ENCODE measurements around the gene ARMC9. TPM values are rescaled to one million over a fixed set of nuclear protein-coding genes. Genes with fewer than 3 reads are reported as not detected.

ARMC9 gene
- total RNA-seq, 1 donor, result 189 TPM

DNA sequence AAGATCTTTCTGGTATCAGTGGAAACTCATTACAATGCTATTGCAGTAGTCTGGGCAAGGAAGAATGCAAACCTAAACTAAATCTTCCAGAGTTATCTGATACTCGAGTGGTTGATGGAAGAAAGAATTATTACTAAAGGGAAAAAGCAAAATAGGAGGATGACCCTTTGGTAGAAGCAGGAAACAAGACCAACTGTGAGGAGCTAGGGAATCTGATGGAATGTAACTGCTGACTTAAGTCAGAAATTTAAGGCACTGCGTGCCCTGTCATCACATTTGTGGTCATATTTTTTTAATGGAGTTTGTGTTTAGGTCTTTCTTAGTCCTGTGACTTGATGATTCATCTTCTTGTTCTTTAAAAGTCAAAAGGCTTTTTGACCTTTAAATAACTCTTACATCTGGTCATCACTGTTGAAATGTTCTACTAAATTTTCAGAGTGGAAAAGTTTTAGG lies 36.5 kb upstream of the ARMC9 start:
- peak; percentile 100 for DNase-seq (ENCODE audit: low read depth)
- no peak overlapping the region for H3K4me3 ChIP-seq (ENCODE audit: low read depth, low read length)
- TF ChIP-seq, protein P1, sequence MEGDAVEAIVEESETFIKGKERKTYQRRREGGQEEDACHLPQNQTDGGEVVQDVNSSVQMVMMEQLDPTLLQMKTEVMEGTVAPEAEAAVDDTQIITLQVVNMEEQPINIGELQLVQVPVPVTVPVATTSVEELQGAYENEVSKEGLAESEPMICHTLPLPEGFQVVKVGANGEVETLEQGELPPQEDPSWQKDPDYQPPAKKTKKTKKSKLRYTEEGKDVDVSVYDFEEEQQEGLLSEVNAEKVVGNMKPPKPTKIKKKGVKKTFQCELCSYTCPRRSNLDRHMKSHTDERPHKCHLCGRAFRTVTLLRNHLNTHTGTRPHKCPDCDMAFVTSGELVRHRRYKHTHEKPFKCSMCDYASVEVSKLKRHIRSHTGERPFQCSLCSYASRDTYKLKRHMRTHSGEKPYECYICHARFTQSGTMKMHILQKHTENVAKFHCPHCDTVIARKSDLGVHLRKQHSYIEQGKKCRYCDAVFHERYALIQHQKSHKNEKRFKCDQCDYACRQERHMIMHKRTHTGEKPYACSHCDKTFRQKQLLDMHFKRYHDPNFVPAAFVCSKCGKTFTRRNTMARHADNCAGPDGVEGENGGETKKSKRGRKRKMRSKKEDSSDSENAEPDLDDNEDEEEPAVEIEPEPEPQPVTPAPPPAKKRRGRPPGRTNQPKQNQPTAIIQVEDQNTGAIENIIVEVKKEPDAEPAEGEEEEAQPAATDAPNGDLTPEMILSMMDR (IDR thresholded peaks at IDR 0.05; ENCODE audit: insufficient read depth, low read depth, low read length), result no peak

DNA sequence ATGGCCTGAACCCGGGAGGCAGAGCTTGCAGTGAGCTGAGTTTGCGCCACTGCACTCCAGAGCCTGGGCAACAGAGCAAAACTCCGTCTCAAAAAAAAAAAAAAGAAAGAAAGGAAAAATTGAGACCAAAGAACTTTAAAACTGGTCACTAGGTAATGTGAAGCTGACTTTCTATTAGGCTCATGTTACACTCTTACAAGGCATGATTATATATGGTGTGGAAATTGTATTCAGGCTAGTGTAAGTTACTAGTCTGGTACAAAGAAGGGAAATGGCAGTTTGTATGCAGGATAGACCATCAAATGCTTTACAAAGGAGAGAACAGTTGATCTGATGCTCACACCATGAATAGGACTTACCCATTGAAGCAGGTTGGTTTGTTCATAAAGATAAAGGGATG lies 35.4 kb upstream of the ARMC9 start:
- DNase-seq (ENCODE audit: low read depth), result peak; percentile 44
- no peak overlapping the region for H3K4me3 ChIP-seq (ENCODE audit: low read depth, low read length)
- TF ChIP-seq, protein P1 (IDR thresholded peaks at IDR 0.05; ENCODE audit: insufficient read depth, low read depth, low read length), result no peak

DNA sequence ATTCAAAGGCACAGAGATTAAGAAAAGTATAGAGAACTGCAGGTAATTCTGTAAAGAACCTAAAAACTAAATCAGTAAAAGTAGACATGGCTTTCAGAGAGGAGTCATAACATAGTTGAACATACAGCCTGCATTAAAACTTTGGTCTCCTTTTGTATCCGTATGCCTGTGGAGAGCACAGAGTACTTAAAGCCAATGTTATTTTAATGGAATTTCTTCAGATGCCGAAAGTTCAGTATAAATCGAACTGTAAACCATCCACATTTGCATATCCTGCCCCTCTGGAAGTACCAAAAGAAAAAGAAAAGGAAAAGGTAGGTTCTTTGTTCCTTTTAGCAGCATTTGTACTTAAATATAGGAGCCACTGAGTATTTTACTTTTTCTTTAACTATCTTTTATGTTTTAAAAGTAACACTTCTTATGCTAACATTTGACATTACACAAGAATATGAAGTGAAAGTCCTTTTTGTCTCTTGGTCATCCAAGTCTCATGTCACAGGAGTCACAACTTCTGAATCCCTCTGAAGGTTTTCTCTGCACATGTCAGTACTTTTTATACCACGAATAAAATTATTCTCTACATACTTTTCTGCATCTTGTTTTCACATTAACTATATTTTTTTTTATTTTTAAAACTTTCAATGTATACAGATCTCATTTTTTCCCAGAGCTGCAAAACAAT lies 34.9 kb upstream of the ARMC9 start:
- H3K4me3 ChIP-seq (ENCODE audit: low read depth, low read length), result no peak overlapping the region
- TF ChIP-seq, protein P1 (IDR thresholded peaks at IDR 0.05; ENCODE audit: insufficient read depth, low read depth, low read length), result no peak
- no peak for DNase-seq (ENCODE audit: low read depth)

DNA sequence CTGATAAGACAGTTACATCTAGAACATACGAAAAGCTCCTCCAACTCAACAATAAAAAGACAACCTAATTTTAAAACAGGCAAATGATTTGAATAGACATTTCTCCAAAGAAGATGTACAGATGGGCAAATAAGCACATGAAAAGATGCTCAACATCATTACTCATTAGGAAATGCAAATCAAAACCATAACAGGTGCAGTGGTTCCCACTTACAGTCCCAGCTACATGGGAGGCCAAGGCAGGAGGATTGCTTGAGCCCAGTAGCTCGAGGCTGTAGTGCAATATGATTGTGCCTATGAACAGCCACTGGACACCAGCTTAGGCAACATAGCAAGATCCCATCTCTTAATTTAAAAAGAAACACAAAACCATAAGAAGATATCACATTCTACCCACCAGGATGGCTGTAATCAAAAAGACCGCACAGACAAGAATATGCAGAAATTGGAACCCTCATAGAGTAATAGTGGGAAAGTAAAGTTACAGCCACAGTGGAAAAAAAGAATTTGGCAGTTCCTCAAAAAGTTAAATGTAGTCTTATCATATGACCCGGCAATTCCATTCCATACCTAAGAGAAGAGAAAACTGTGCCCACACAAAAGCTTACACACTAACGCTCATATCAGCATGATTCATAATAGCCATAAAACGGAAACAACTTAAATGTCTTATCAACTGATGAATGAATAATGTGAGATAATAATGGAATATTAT lies 30.5 kb upstream of the ARMC9 start:
- TF ChIP-seq, protein P1 (IDR thresholded peaks at IDR 0.05; ENCODE audit: insufficient read depth, low read depth, low read length), result no peak
- DNase-seq (ENCODE audit: low read depth), result peak; percentile 60
- H3K4me3 ChIP-seq (ENCODE audit: low read depth, low read length), result no peak overlapping the region

DNA sequence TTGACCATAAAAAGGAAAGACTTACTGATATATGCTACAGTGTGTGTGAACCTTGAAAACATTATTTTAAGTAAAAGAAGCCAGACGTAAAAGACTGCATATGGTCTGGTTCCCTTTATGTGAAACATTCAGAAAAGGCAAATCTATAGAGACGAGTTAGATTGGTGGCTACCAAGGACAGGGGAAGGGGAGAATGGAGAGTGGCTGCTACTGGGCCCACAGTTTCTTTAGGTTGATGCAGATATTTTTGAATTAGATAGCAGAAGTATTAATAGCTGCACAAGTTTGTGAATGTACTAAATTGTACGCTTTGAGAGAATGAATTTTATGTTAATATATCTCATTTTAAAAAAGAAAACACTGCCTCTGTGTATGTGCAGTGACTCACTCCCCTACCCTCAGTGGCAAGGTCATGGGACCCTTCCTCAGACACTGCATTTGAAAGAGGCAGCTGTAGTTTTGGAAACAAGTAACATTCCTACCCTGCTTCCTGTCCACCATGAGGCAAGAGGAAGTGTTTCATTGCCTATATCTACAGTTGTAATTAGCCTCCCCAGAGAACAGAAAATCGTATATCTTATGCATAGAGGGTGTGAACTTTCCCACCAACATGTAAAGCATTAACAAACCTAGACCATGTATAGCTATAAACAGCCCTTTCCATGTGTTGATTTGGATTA lies 29.8 kb upstream of the ARMC9 start:
- DNase-seq (ENCODE audit: low read depth), result peak; percentile 40
- TF ChIP-seq, protein P1 (IDR thresholded peaks at IDR 0.05; ENCODE audit: insufficient read depth, low read depth, low read length), result no peak
- no peak overlapping the region for H3K4me3 ChIP-seq (ENCODE audit: low read depth, low read length)

GRCh38 chr2:231169488-231169887 lies 28.9 kb upstream of the ARMC9 start:
- DNase-seq (ENCODE audit: low read depth), result peak; percentile 16
- TF ChIP-seq, protein P1 (IDR thresholded peaks at IDR 0.05; ENCODE audit: insufficient read depth, low read depth, low read length), result no peak
- H3K4me3 ChIP-seq (ENCODE audit: low read depth, low read length), result no peak overlapping the region

All from fibroblast of villous mesenchyme (primary cell).